HG03135 (cell line): Measurements from ENCODE around the gene CDK6.
"Not testable (repeated sequence)": the region's sequence is repeated elsewhere in the genome, so short reads cannot be mapped to it uniquely, and the experiment has no call there.

ENCODE experiments used
- ATAC-seq: cut with Tn5 transposase; IDR thresholded peaks from one replicate; pipeline ENCODE4 v1.9.1; 2021; ENCODE audit warnings: mild to moderate bottlenecking, moderate library complexity; ENCODE audit not compliant: unreplicated experiment

Gene CDK6

GRCh38 chr7:92763636-92764423 lies 72.5 kb downstream of the CDK6 start:
- ATAC-seq = no peak

- no peak for ATAC-seq
Observed at GRCh38 chr7:92762851-92763250, 73.5 kb downstream of the CDK6 start.

GRCh38 chr7:92761391-92762097 lies 74.8 kb downstream of the CDK6 start:
- ATAC-seq = no peak

- no peak for ATAC-seq
Observed at GRCh38 chr7:92758796-92759431, 77.5 kb downstream of the CDK6 start.

- ATAC-seq = not testable (repeated sequence)
Observed at GRCh38 chr7:92757311-92757910, 79.0 kb downstream of the CDK6 start.

GRCh38 chr7:92755680-92756079 lies 80.7 kb downstream of the CDK6 start:
- ATAC-seq = no peak

- ATAC-seq = no peak
Observed at GRCh38 chr7:92754919-92755581, 81.3 kb downstream of the CDK6 start.

- no peak for ATAC-seq
Observed at GRCh38 chr7:92753614-92754013, 82.8 kb downstream of the CDK6 start.

GRCh38 chr7:92751902-92752901 lies 84.2 kb downstream of the CDK6 start:
- ATAC-seq = no peak

GRCh38 chr7:92750946-92751345 lies 85.4 kb downstream of the CDK6 start:
- ATAC-seq = no peak

- no peak for ATAC-seq
Observed at GRCh38 chr7:92750447-92750839, 85.9 kb downstream of the CDK6 start.

GRCh38 chr7:92749832-92750446 lies 86.4 kb downstream of the CDK6 start:
- ATAC-seq = no peak

- no peak for ATAC-seq
Observed at GRCh38 chr7:92749327-92749755, 87.0 kb downstream of the CDK6 start.

GRCh38 chr7:92748495-92748894 lies 87.9 kb downstream of the CDK6 start:
- ATAC-seq = no peak

GRCh38 chr7:92747041-92747835 lies 89.1 kb downstream of the CDK6 start:
- no peak for ATAC-seq

GRCh38 chr7:92745241-92745640 lies 91.1 kb downstream of the CDK6 start:
- no peak for ATAC-seq

GRCh38 chr7:92744180-92744579 lies 92.2 kb downstream of the CDK6 start:
- ATAC-seq = not testable (repeated sequence)

GRCh38 chr7:92742186-92742585 lies 94.2 kb downstream of the CDK6 start:
- ATAC-seq = no peak
